Keratinocyte (primary cell): ENCODE data around the gene NAP1L4. TPM values are rescaled to one million over a fixed set of nuclear protein-coding genes. Genes with fewer than 3 reads are reported as not detected.

ENCODE experiments used
- DNase-seq: peaks from one replicate; pipeline ENCODE4 v3.0.0-alpha.2; 2011; ENCODE audit warnings: low read depth, missing footprints, low spot score
- FAIRE-seq: peaks from 2 replicates; lab custom pipeline; 2011; peaks lifted over from hg19 to GRCh38; lab: Jason Lieb, UNC
- H2AFZ ChIP-seq: 2 replicates; pipeline ENCODE4 v1.6.0; 2012; ENCODE audit warnings: low read length, control low read depth, inconsistent platforms; ENCODE audit not compliant: control insufficient read depth
- H3K27ac ChIP-seq: 2 replicates; pipeline ENCODE4 v1.5.1; 2011; ENCODE audit warnings: low read length; ENCODE audit not compliant: control insufficient read depth, insufficient read depth
- H3K27me3 ChIP-seq: 3 replicates; pipeline ENCODE4 v1.6.0; 2011; ENCODE audit warnings: low read length; ENCODE audit not compliant: control insufficient read depth, insufficient read depth; ENCODE audit errors: extremely low read depth
- H3K36me3 ChIP-seq, 2 experiments: 2 replicates in 1 of 2; 3 replicates in 1 of 2; pipeline ENCODE4 v1.5.1; 2011; ENCODE audit warnings: low read length in 2 of 2, mild to moderate bottlenecking in 1 of 2; ENCODE audit not compliant: control insufficient read depth in 2 of 2, insufficient read depth in 2 of 2; ENCODE audit errors: extremely low read depth in 1 of 2
- H3K4me1 ChIP-seq: 3 replicates; pipeline ENCODE4 v1.5.1; 2011; ENCODE audit warnings: low read length; ENCODE audit not compliant: control insufficient read depth, insufficient read depth; ENCODE audit errors: extremely low read depth
- H3K4me2 ChIP-seq: 3 replicates; pipeline ENCODE4 v1.6.0; 2011; ENCODE audit warnings: low read depth, low read length; ENCODE audit not compliant: control insufficient read depth, insufficient read depth; ENCODE audit errors: extremely low read depth
- H3K4me3 ChIP-seq, 3 experiments: fragments of 200-600 bp in 1 of 3; sonication (generic) in 1 of 3; 2 replicates in 2 of 3; 3 replicates in 1 of 3; pipeline ENCODE4 v1.5.1; 2011 to 2016; ENCODE audit warnings: low read length in 3 of 3, mild to moderate bottlenecking in 3 of 3, control low read depth in 2 of 3, inconsistent platforms in 1 of 3, low read depth in 1 of 3, mixed read lengths in 1 of 3, mixed run types in 1 of 3, moderate library complexity in 1 of 3; ENCODE audit not compliant: control insufficient read depth in 2 of 3, insufficient read depth in 2 of 3; ENCODE audit errors: extremely low read depth in 1 of 3
- H3K79me2 ChIP-seq: 2 replicates; pipeline ENCODE4 v1.6.0; 2012; ENCODE audit warnings: low read length; ENCODE audit not compliant: control insufficient read depth, insufficient read depth
- H3K9ac ChIP-seq: 3 replicates; pipeline ENCODE4 v1.6.0; 2011; ENCODE audit warnings: low read length; ENCODE audit not compliant: control insufficient read depth, insufficient read depth; ENCODE audit errors: extremely low read depth
- H3K9me1 ChIP-seq: 3 replicates; pipeline ENCODE4 v1.6.0; 2011; ENCODE audit warnings: low read length; ENCODE audit not compliant: control insufficient read depth, insufficient read depth; ENCODE audit errors: extremely low read depth
- H3K9me3 ChIP-seq: 2 replicates; pipeline ENCODE4 v1.5.1; 2012; ENCODE audit warnings: low read depth, low read length; ENCODE audit not compliant: control insufficient read depth
- H4K20me1 ChIP-seq: 3 replicates; pipeline ENCODE4 v1.6.0; 2011; ENCODE audit warnings: low read length; ENCODE audit not compliant: control insufficient read depth, insufficient read depth; ENCODE audit errors: extremely low read depth
- CTCF ChIP-seq, 3 experiments: IDR thresholded peaks in 1 of 3; conservative IDR thresholded peaks in 1 of 3; optimal IDR thresholded peaks in 1 of 3; 2 replicates in 2 of 3; 3 replicates in 1 of 3; pipeline versions ENCODE3 to v1.5.1; 2011; ENCODE audit warnings: low read length in 3 of 3, mild to moderate bottlenecking in 3 of 3, moderate library complexity in 2 of 3, control low read depth in 1 of 3, inconsistent platforms in 1 of 3; ENCODE audit not compliant: insufficient read depth in 2 of 3; ENCODE audit errors: extremely low read depth in 1 of 3
- EZH2 ChIP-seq: IDR thresholded peaks from one replicate; pipeline ENCODE4 v1.6.1; 2012; ENCODE audit warnings: inconsistent platforms, mild to moderate bottlenecking, low read length, moderate library complexity
- dilution Hi-C: fragments of 300-500 bp; cut with MboI; formaldehyde crosslinking; loops from one replicate; pipeline ENCODE4 v1.7.0; 2020; ENCODE audit warnings: low sequenced_read_pairs; ENCODE audit not compliant: extremely low pct_ligation_motif_present
- polyA plus RNA-seq, 5 experiments: library from polyadenylated mRNA; depleted of rRNA in 3 of 5; stranded (reverse) in 3 of 5; stranded (forward) in 1 of 5; unstranded in 1 of 5; fragments of >200 nt; gene quantifications; 1 replicate in 1 of 5; 2 replicates in 3 of 5; 3 replicates in 1 of 5; pipeline versions ENCODE4 v1.2.1 to v1.2.3, GENCODE V29; 2011 to 2012; ENCODE audit warnings: missing spikeins in 2 of 5, low read depth in 1 of 5, low replicate concordance in 1 of 5

The NAP1L4 gene
- polyA plus RNA-seq, 1 donor (not counting 4 experiments of a cell fraction or from before 2014, with no cell fraction given) = 136 TPM

- FAIRE-seq = no peak
- Histone ChIP-seq H3K27ac (no peak overlapping the region), H3K36me3 (peaks cover 28 to 51% of the 10 kb centered on the region in 2 experiments), H4K20me1 (peaks cover 14% of the 10 kb centered on the region), H3K4me3 (no peak overlapping the region), H3K79me2 (peaks cover 77% of the 10 kb centered on the region), H3K9ac (no peak overlapping the region), H2AFZ (no peak overlapping the region), H3K27me3 (no peaks in the 10 kb centered on the region), H3K4me2 (no peak overlapping the region), H3K4me1 (peaks cover 18% of the 10 kb centered on the region), H3K9me1 (peaks cover 3% of the 10 kb centered on the region), H3K9me3 (no peaks in the 10 kb centered on the region)
- no peak for DNase-seq
- dilution Hi-C loops = no loop called here
- TF ChIP-seq EZH2 = no peak
- TF ChIP-seq CTCF (optimal IDR thresholded peaks at IDR 0.05 in 1 of 3, IDR thresholded peaks at IDR 0.05 in 1 of 3, conservative IDR thresholded peaks at IDR 0.05 in 1 of 3; ENCODE audit: extremely low read depth in 1 of 3, insufficient read depth in 2 of 3, low read length in 3 of 3) = no peak
Observed at GRCh38 chr11:2977113-2977512, 15.0 kb downstream of the NAP1L4 start.

- no peak overlapping the region for H3K27ac ChIP-seq
- FAIRE-seq = no peak
- H3K9me1 ChIP-seq = peaks cover 3% of the 10 kb centered on the region
- H3K4me1 ChIP-seq = peaks cover 14% of the 10 kb centered on the region
- H3K27me3 ChIP-seq = no peaks in the 10 kb centered on the region
- no peaks in the 10 kb centered on the region for H3K9me3 ChIP-seq
- no peak overlapping the region for H3K9ac ChIP-seq
- H3K4me3 ChIP-seq = no peak overlapping the region
- dilution Hi-C loops = no loop called here
- no peak for DNase-seq
- H3K36me3 ChIP-seq = peaks cover 34 to 55% of the 10 kb centered on the region in 2 experiments
- H4K20me1 ChIP-seq = peaks cover 13% of the 10 kb centered on the region
- no peak for TF ChIP-seq EZH2
- TF ChIP-seq CTCF (optimal IDR thresholded peaks at IDR 0.05 in 1 of 3, IDR thresholded peaks at IDR 0.05 in 1 of 3, conservative IDR thresholded peaks at IDR 0.05 in 1 of 3; ENCODE audit: extremely low read depth in 1 of 3, insufficient read depth in 2 of 3, low read length in 3 of 3) = no peak
- no peak overlapping the region for H2AFZ ChIP-seq
- H3K79me2 ChIP-seq = peaks cover 71% of the 10 kb centered on the region
- no peak overlapping the region for H3K4me2 ChIP-seq
Observed at GRCh38 chr11:2976294-2977063, 15.7 kb downstream of the NAP1L4 start.
